GM12892 (cell line): ENCODE results near the gene CDH4.

ENCODE experiments used
- POLR2A ChIP-seq: IDR thresholded peaks from 2 replicates; pipeline ENCODE4 v1.6.1; 2011; ENCODE audit warnings: low read depth, low read length, control low read depth
- POLR2AphosphoS5 ChIP-seq: IDR thresholded peaks from 2 replicates; pipeline ENCODE4 v1.6.1; 2011; ENCODE audit warnings: low read depth, low read length, control low read depth
- TAF1 ChIP-seq: IDR thresholded peaks from 2 replicates; pipeline ENCODE4 v1.6.1; 2011; ENCODE audit warnings: low read depth, mild to moderate bottlenecking, control low read depth, low read length, borderline replicate concordance

- no peak for TF ChIP-seq POLR2A
- TF ChIP-seq TAF1, result no peak
- TF ChIP-seq POLR2AphosphoS5, result no peak
Observed at GRCh38 chr20:61758564-61759200, 506.6 kb downstream of the CDH4 start.
